ENCODE results near the gene ANKRD52.

Gene ANKRD52

GRCh38 chr12:56236985-56237384 lies 21.2 kb downstream of the ANKRD52 start:
- no peak overlapping the region for H3K23ac ChIP-seq (ENCODE audit: low read length in 2 of 2)
- no peak overlapping the region for H2BK120ac ChIP-seq (ENCODE audit: low read depth, low read length)
- no peak overlapping the region for H3K18ac ChIP-seq (ENCODE audit: low read depth in 1 of 2, low read length in 2 of 2)
- H4K91ac ChIP-seq (ENCODE audit: low read length), result no peak overlapping the region
- no peak overlapping the region for H3K4me3 ChIP-seq (ENCODE audit: insufficient read depth in 1 of 2, low read depth in 1 of 2, low read length in 2 of 2)
- no peak for DNase-seq
- H2AFZ ChIP-seq (ENCODE audit: low read depth, low read length), result no peak overlapping the region
- no peak overlapping the region for H4K8ac ChIP-seq (ENCODE audit: low read length)
- H3K4me2 ChIP-seq (ENCODE audit: low read length, poor library complexity, severe bottlenecking), result no peak overlapping the region
- H3K9me3 ChIP-seq (ENCODE audit: control insufficient read depth, low read length), result no peaks in the 10 kb centered on the region
- H3K4ac ChIP-seq (ENCODE audit: low read depth in 1 of 2, low read length in 2 of 2), result no peak overlapping the region
- H3K4me1 ChIP-seq (ENCODE audit: control insufficient read depth, insufficient read depth, low read depth, low read length), result peaks cover 8% of the 10 kb centered on the region
- H2BK5ac ChIP-seq (ENCODE audit: low read depth, low read length, poor library complexity, severe bottlenecking), result no peak overlapping the region
- peak overlapping the region in 1 of 2 experiments; percentile 13 for H2BK12ac ChIP-seq (ENCODE audit: low read length in 2 of 2)
- no peak overlapping the region for H3K9ac ChIP-seq (ENCODE audit: low read length)
- 90% methylated on average over 5 of the region's 5 CpGs for WGBS
- no peak overlapping the region for H2AK5ac ChIP-seq (ENCODE audit: low read length, severe bottlenecking)
- H3K27ac ChIP-seq (ENCODE audit: low read length, poor library complexity, severe bottlenecking), result no peak overlapping the region
- peaks cover 25% of the 10 kb centered on the region for H3K79me1 ChIP-seq (replicated peaks; ENCODE audit: low read length, poor library complexity, severe bottlenecking)
- H3K14ac ChIP-seq (ENCODE audit: low read length in 2 of 2), result no peak overlapping the region
- no peaks in the 10 kb centered on the region for H3K27me3 ChIP-seq (ENCODE audit: control insufficient read depth in 1 of 2, insufficient read depth in 1 of 2, low read length in 2 of 2)
- peaks cover 56 to 69% of the 10 kb centered on the region in 2 experiments for H3K36me3 ChIP-seq (ENCODE audit: control insufficient read depth in 1 of 2, insufficient read depth in 2 of 2, low read depth in 1 of 2, low read length in 2 of 2)
- H2BK15ac ChIP-seq (ENCODE audit: low read depth, poor library complexity, severe bottlenecking), result no peak overlapping the region

DNA sequence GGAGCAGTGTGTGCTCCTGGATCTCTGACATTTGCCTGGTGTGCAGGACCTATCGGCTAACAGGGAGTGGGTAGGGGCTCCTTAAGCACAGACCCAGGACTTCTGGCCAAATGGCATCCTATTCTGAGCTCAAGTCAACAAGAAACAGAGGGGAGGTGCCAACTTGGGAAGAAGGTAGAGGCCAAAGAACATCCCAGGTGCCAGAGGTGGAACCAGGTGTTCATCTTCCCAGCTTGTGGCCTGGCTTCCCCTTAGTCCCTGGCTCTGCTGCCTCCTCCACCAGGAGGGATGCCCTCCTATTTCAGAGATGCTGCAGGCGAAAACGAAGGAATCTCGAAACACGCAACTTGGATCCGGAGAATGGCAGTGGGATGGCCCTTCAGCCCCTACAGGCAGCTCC lies 22.1 kb downstream of the ANKRD52 start:
- Histone ChIP-seq H3K27ac (ENCODE audit: low read length, poor library complexity, severe bottlenecking) (no peak overlapping the region), H3K4me2 (ENCODE audit: low read length, poor library complexity, severe bottlenecking) (no peak overlapping the region), H3K36me3 (ENCODE audit: control insufficient read depth in 1 of 2, insufficient read depth in 2 of 2, low read depth in 1 of 2, low read length in 2 of 2) (peaks cover 47 to 61% of the 10 kb centered on the region in 2 experiments), H3K4ac (ENCODE audit: low read depth in 1 of 2, low read length in 2 of 2) (no peak overlapping the region), H2BK15ac (ENCODE audit: low read depth, poor library complexity, severe bottlenecking) (no peak overlapping the region), H4K8ac (ENCODE audit: low read length) (no peak overlapping the region), H3K4me1 (ENCODE audit: control insufficient read depth, insufficient read depth, low read depth, low read length) (peaks cover 8% of the 10 kb centered on the region), H3K9me3 (ENCODE audit: control insufficient read depth, low read length) (no peaks in the 10 kb centered on the region), H2BK5ac (ENCODE audit: low read depth, low read length, poor library complexity, severe bottlenecking) (no peak overlapping the region), H3K79me1 (replicated peaks; ENCODE audit: low read length, poor library complexity, severe bottlenecking) (peaks cover 17% of the 10 kb centered on the region), H2AK5ac (ENCODE audit: low read length, severe bottlenecking) (no peak overlapping the region), H3K27me3 (ENCODE audit: control insufficient read depth in 1 of 2, insufficient read depth in 1 of 2, low read length in 2 of 2) (no peaks in the 10 kb centered on the region), H3K9ac (ENCODE audit: low read length) (no peak overlapping the region), H4K91ac (ENCODE audit: low read length) (no peak overlapping the region), H2AFZ (ENCODE audit: low read depth, low read length) (no peak overlapping the region), H3K14ac (ENCODE audit: low read length in 2 of 2) (no peak overlapping the region), H3K23ac (ENCODE audit: low read length in 2 of 2) (no peak overlapping the region), H2BK120ac (ENCODE audit: low read depth, low read length) (no peak overlapping the region), H3K4me3 (ENCODE audit: insufficient read depth in 1 of 2, low read depth in 1 of 2, low read length in 2 of 2) (no peak overlapping the region), H2BK12ac (ENCODE audit: low read length in 2 of 2) (no peak overlapping the region), H3K18ac (ENCODE audit: low read depth in 1 of 2, low read length in 2 of 2) (no peak overlapping the region)
- WGBS, result 95% methylated on average over 6 of the region's 6 CpGs
- no peak for DNase-seq

GRCh38 chr12:56234746-56235436 lies 23.3 kb downstream of the ANKRD52 start:
- H3K4ac ChIP-seq (ENCODE audit: low read depth in 1 of 2, low read length in 2 of 2), result no peak overlapping the region
- no peak overlapping the region for H3K14ac ChIP-seq (ENCODE audit: low read length in 2 of 2)
- no peak overlapping the region for H3K4me3 ChIP-seq (ENCODE audit: insufficient read depth in 1 of 2, low read depth in 1 of 2, low read length in 2 of 2)
- no peak overlapping the region for H3K23ac ChIP-seq (ENCODE audit: low read length in 2 of 2)
- H3K9me3 ChIP-seq (ENCODE audit: control insufficient read depth, low read length), result no peaks in the 10 kb centered on the region
- no peak overlapping the region for H4K8ac ChIP-seq (ENCODE audit: low read length)
- no peak for DNase-seq
- H3K18ac ChIP-seq (ENCODE audit: low read depth in 1 of 2, low read length in 2 of 2), result no peak overlapping the region
- peaks cover 11% of the 10 kb centered on the region for H3K4me1 ChIP-seq (ENCODE audit: control insufficient read depth, insufficient read depth, low read depth, low read length)
- H4K91ac ChIP-seq (ENCODE audit: low read length), result no peak overlapping the region
- no peak overlapping the region for H2BK15ac ChIP-seq (ENCODE audit: low read depth, poor library complexity, severe bottlenecking)
- H2BK12ac ChIP-seq (ENCODE audit: low read length in 2 of 2), result no peak overlapping the region
- H3K27me3 ChIP-seq (ENCODE audit: control insufficient read depth in 1 of 2, insufficient read depth in 1 of 2, low read length in 2 of 2), result no peaks in the 10 kb centered on the region
- H2AK5ac ChIP-seq (ENCODE audit: low read length, severe bottlenecking), result no peak overlapping the region
- no peak overlapping the region for H2BK5ac ChIP-seq (ENCODE audit: low read depth, low read length, poor library complexity, severe bottlenecking)
- H2BK120ac ChIP-seq (ENCODE audit: low read depth, low read length), result no peak overlapping the region
- H2AFZ ChIP-seq (ENCODE audit: low read depth, low read length), result no peak overlapping the region
- no peak overlapping the region for H3K4me2 ChIP-seq (ENCODE audit: low read length, poor library complexity, severe bottlenecking)
- H3K79me1 ChIP-seq (replicated peaks; ENCODE audit: low read length, poor library complexity, severe bottlenecking), result peaks cover 9% of the 10 kb centered on the region
- H3K27ac ChIP-seq (ENCODE audit: low read length, poor library complexity, severe bottlenecking), result no peak overlapping the region
- peaks cover 36 to 49% of the 10 kb centered on the region in 2 experiments for H3K36me3 ChIP-seq (ENCODE audit: control insufficient read depth in 1 of 2, insufficient read depth in 2 of 2, low read depth in 1 of 2, low read length in 2 of 2)
- no peak overlapping the region for H3K9ac ChIP-seq (ENCODE audit: low read length)
- WGBS, result 94% methylated on average over 13 of the region's 16 CpGs

DNA sequence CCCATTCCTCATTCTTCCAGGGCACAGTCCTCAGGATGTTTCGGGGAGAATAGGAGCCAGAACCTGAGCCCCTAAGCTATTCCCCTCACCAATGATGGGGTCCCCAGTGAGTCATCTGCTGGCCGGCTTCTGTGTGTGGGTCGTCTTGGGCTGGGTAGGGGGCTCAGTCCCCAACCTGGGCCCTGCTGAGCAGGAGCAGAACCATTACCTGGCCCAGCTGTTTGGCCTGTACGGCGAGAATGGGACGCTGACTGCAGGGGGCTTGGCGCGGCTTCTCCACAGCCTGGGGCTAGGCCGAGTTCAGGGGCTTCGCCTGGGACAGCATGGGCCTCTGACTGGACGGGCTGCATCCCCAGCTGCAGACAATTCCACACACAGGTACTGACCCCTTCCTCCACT lies 27.0 kb downstream of the ANKRD52 start:
- no peaks in the 10 kb centered on the region for H3K79me1 ChIP-seq (replicated peaks; ENCODE audit: low read length, poor library complexity, severe bottlenecking)
- no peak overlapping the region for H2BK5ac ChIP-seq (ENCODE audit: low read depth, low read length, poor library complexity, severe bottlenecking)
- DNase-seq, result no peak
- H3K9me3 ChIP-seq (ENCODE audit: control insufficient read depth, low read length), result no peaks in the 10 kb centered on the region
- H4K91ac ChIP-seq (ENCODE audit: low read length), result no peak overlapping the region
- no peak overlapping the region for H3K27ac ChIP-seq (ENCODE audit: low read length, poor library complexity, severe bottlenecking)
- no peak overlapping the region for H2AFZ ChIP-seq (ENCODE audit: low read depth, low read length)
- H3K27me3 ChIP-seq (ENCODE audit: control insufficient read depth in 1 of 2, insufficient read depth in 1 of 2, low read length in 2 of 2), result no peaks in the 10 kb centered on the region
- H3K4me1 ChIP-seq (ENCODE audit: control insufficient read depth, insufficient read depth, low read depth, low read length), result peaks cover 3% of the 10 kb centered on the region
- H3K4me2 ChIP-seq (ENCODE audit: low read length, poor library complexity, severe bottlenecking), result no peak overlapping the region
- no peak overlapping the region for H2BK12ac ChIP-seq (ENCODE audit: low read length in 2 of 2)
- H3K18ac ChIP-seq (ENCODE audit: low read depth in 1 of 2, low read length in 2 of 2), result no peak overlapping the region
- no peak overlapping the region for H4K8ac ChIP-seq (ENCODE audit: low read length)
- WGBS, result 91% methylated on average over 11 of the region's 11 CpGs
- no peak overlapping the region for H3K4ac ChIP-seq (ENCODE audit: low read depth in 1 of 2, low read length in 2 of 2)
- H3K23ac ChIP-seq (ENCODE audit: low read length in 2 of 2), result no peak overlapping the region
- no peak overlapping the region for H3K9ac ChIP-seq (ENCODE audit: low read length)
- H3K36me3 ChIP-seq (ENCODE audit: control insufficient read depth in 1 of 2, insufficient read depth in 2 of 2, low read depth in 1 of 2, low read length in 2 of 2), result peaks cover 18% of the 10 kb centered on the region in 2 experiments
- no peak overlapping the region for H3K14ac ChIP-seq (ENCODE audit: low read length in 2 of 2)
- H3K4me3 ChIP-seq (ENCODE audit: insufficient read depth in 1 of 2, low read depth in 1 of 2, low read length in 2 of 2), result no peak overlapping the region
- H2BK15ac ChIP-seq (ENCODE audit: low read depth, poor library complexity, severe bottlenecking), result no peak overlapping the region
- no peak overlapping the region for H2BK120ac ChIP-seq (ENCODE audit: low read depth, low read length)
- H2AK5ac ChIP-seq (ENCODE audit: low read length, severe bottlenecking), result no peak overlapping the region
